T-helper 17 cell (primary cell): ENCODE measurements around the gene PKD1. TPM values are rescaled to one million over a fixed set of nuclear protein-coding genes. Genes with fewer than 3 reads are reported as not detected.
A peak's percentile ranks its signal among the peaks of the same experiment; 100 is the strongest.
"Not testable (repeated sequence)": the region's sequence is repeated elsewhere in the genome, so short reads cannot be mapped to it uniquely, and the experiment has no call there.

Experiments used
- ATAC-seq: fragments of 150-1000 bp; cut with Tn5 transposase; 2 replicates; pipeline ENCODE4 v1.10.0; 2021; ENCODE audit warnings: mild to moderate bottlenecking, moderate library complexity
- DNase-seq, 3 donors: peaks; one replicate each; pipeline versions ENCODE4 v3.0.0 to v3.0.0-alpha.2; 2020 to 2021
- H3K9me3 ChIP-seq: one replicate; pipeline ENCODE4 v1.7.0; 2013; ENCODE audit warnings: low read length, mild to moderate bottlenecking; ENCODE audit not compliant: control insufficient read depth, poor library complexity, severe bottlenecking
- H3K27ac Mint-ChIP-seq: one replicate; pipeline ENCODE4 v1.8.0; 2022; ENCODE audit warnings: mild to moderate bottlenecking, moderate library complexity, mixed read lengths
- H3K27me3 Mint-ChIP-seq: one replicate; pipeline ENCODE4 v1.8.0; 2022; ENCODE audit warnings: mixed read lengths
- H3K36me3 Mint-ChIP-seq: one replicate; pipeline ENCODE4 v1.8.0; 2022; ENCODE audit warnings: low read depth, mixed read lengths
- H3K4me1 Mint-ChIP-seq: one replicate; pipeline ENCODE4 v1.8.0; 2022; ENCODE audit warnings: mild to moderate bottlenecking, mixed read lengths
- H3K4me3 Mint-ChIP-seq: one replicate; pipeline ENCODE4 v1.8.0; 2022; ENCODE audit warnings: mild to moderate bottlenecking, moderate library complexity, mixed read lengths
- total RNA-seq, 4 donors: library from RNA in 2 of 4; stranded (reverse) in 2 of 4; gene quantifications; one replicate each; pipeline ENCODE4 v1.2.3 and lab custom pipeline; 2022 to 2026

PKD1 gene
- 10 to 100 TPM; 86.6 to 88.9 TPM for total RNA-seq
- total RNA-seq (lab: John Stamatoyannopoulos, UW): 126 to 131 reads per million in 2 donors

DNA sequence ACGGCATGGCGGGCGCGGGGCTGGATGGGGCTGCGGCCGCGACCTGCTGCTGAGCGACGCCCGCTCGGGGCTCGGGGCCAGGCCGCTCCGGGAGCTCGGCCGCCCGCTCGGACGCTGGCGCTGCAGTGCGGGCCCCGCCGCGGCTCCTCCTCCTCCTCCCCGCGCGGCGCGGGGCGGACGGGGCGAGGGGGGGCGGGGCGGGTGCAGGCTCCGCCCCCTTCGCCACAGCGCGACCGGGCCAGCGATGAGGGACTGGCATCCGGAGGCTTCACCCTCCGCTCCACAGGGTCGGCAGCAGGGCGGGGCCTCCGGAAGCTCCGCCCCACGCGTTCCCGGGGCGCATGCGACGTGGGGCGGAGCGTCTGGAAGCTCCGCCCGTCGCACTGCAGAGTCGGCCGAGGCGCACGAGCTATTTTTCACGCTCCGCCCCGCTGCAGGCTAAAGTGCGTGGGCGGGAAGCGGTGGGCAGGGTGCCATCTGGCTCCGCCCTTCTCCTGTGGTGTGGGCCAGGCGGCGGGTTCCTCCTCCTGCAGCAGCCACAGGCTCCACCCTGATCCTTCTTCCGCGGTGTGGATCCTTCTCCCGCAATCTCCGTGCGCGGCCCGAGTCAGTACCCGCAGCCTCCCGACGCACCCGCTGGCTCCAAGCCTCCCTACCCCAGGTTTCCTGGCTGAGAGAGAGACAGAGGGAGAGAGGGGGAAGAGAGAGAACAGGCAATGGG, at the start of gene PKD1:
PKD1 (minus strand) TSS at position 129 of the 721 bp plus-strand sequence. CDS start 209 bp downstream, outside the sequence.
- Mint-ChIP-seq H3K4me3 (peak within 1 kb of the TSS; percentile 92), H3K4me1 (peaks cover 12% of the 10 kb centered on the region), H3K27ac (peak within 1 kb of the TSS; percentile 93)
- H3K27me3 Mint-ChIP-seq, H3K9me3 ChIP-seq, H3K36me3 Mint-ChIP-seq: not testable (repeated sequence)
- ATAC-seq: peak; percentile 83
- DNase-seq: peak; percentile 98 to 100 (median 100)

GRCh38 chr16:2184962-2185361, 49.3 kb upstream of the PKD1 start:
- no peak overlapping the region for H3K4me3 Mint-ChIP-seq
- H3K27me3 Mint-ChIP-seq: no peaks in the 10 kb centered on the region
- peaks cover 5% of the 10 kb centered on the region for H3K4me1 Mint-ChIP-seq
- H3K9me3 ChIP-seq: no peaks in the 10 kb centered on the region
- DNase-seq (no peak), ATAC-seq (no peak)
- H3K36me3 Mint-ChIP-seq: no peaks in the 10 kb centered on the region
- H3K27ac Mint-ChIP-seq: no peak overlapping the region

GRCh38 chr16:2184346-2184745, 48.6 kb upstream of the PKD1 start:
- ATAC-seq (no peak), DNase-seq (no peak)
- no peak overlapping the region for H3K4me3 Mint-ChIP-seq
- H3K9me3 ChIP-seq: no peaks in the 10 kb centered on the region
- no peaks in the 10 kb centered on the region for H3K36me3 Mint-ChIP-seq
- H3K27me3 Mint-ChIP-seq: no peaks in the 10 kb centered on the region
- no peak overlapping the region for H3K27ac Mint-ChIP-seq
- H3K4me1 Mint-ChIP-seq: peaks cover 5% of the 10 kb centered on the region

- no peak for DNase-seq
- no peaks in the 10 kb centered on the region for H3K9me3 ChIP-seq
- ATAC-seq: no peak
- H3K27ac Mint-ChIP-seq: no peak overlapping the region
- no peaks in the 10 kb centered on the region for H3K36me3 Mint-ChIP-seq
- H3K27me3 Mint-ChIP-seq: no peaks in the 10 kb centered on the region
- H3K4me3 Mint-ChIP-seq: no peak overlapping the region
- H3K4me1 Mint-ChIP-seq: peaks cover 5% of the 10 kb centered on the region
These were observed 48.0 kb upstream of the PKD1 start for GRCh38 chr16:2183671-2184070.

- DNase-seq (no peak), ATAC-seq (no peak)
- peaks cover 5% of the 10 kb centered on the region for H3K4me1 Mint-ChIP-seq
- no peaks in the 10 kb centered on the region for H3K9me3 ChIP-seq
- no peaks in the 10 kb centered on the region for H3K27me3 Mint-ChIP-seq
- no peak overlapping the region for H3K4me3 Mint-ChIP-seq
- no peak overlapping the region for H3K27ac Mint-ChIP-seq
- no peaks in the 10 kb centered on the region for H3K36me3 Mint-ChIP-seq
These were observed 46.3 kb upstream of the PKD1 start for GRCh38 chr16:2181952-2182351.

DNA sequence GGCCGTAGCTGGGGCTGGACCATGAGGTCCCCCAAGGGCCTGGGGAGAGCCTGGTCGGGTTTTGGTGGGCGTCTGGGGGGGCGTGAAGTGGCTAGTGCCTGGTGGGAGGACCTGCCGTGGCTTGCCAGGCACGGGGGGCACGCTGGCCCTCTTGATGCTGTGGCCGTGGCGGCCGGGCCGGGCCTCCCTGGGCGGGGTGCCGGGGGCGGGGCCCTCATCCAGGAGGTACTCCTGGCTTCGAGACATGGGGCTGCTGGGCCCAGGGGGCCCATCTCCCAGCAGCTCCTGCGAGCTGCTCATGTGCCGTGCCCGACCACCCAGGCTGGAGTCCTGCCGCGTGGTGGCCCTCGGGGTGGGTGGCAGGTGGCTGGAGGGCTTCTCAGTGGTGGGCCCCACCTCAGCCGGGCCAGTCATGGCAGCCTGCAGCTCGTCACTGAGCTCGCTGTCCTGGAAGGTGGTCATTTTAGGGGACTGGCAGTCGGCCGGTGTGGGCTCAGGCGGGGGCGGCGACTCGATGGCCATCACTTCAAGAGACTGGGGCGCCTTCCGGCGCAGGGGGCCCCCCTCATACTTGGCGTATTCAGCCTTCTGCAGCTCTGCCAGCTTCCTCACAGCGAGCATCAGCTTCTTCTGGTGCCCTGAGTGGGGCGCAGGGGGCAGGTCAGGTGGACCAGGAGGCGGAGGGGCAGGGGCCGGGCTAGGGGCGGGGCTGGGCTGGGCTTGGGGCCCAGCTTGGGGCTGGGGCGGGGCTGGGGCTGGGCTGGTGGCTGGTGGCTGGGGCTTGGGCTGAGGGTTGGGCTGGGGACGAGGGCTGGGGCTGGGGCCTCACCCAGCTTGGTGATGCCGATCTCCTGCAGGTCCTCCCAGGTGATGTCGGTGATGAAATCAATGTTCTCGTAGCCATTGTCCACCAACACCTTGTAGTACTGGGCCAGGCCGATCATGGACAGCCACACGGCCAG, 45.5 kb upstream of the PKD1 start:
- DNase-seq (no peak), ATAC-seq (no peak)
- H3K9me3 ChIP-seq: no peaks in the 10 kb centered on the region
- Mint-ChIP-seq H3K4me3 (no peak overlapping the region), H3K27me3 (no peaks in the 10 kb centered on the region), H3K36me3 (no peaks in the 10 kb centered on the region), H3K4me1 (peaks cover 5% of the 10 kb centered on the region), H3K27ac (no peak overlapping the region)

GRCh38 chr16:2180461-2180860, 44.8 kb upstream of the PKD1 start:
- DNase-seq (no peak), ATAC-seq (no peak)
- Mint-ChIP-seq H3K36me3 (no peaks in the 10 kb centered on the region), H3K27me3 (no peaks in the 10 kb centered on the region), H3K4me3 (no peak overlapping the region), H3K27ac (no peak overlapping the region), H3K4me1 (peaks cover 5% of the 10 kb centered on the region)
- no peaks in the 10 kb centered on the region for H3K9me3 ChIP-seq

GRCh38 chr16:2179576-2179975, 43.9 kb upstream of the PKD1 start:
- ATAC-seq: no peak
- Mint-ChIP-seq H3K27me3 (no peaks in the 10 kb centered on the region), H3K4me1 (peaks cover 5% of the 10 kb centered on the region), H3K27ac (no peak overlapping the region), H3K36me3 (no peaks in the 10 kb centered on the region), H3K4me3 (peak overlapping the region; percentile 36)
- no peak for DNase-seq
- no peaks in the 10 kb centered on the region for H3K9me3 ChIP-seq

GRCh38 chr16:2179107-2179501, 43.4 kb upstream of the PKD1 start:
- DNase-seq (no peak), ATAC-seq (no peak)
- Mint-ChIP-seq H3K4me1 (peaks cover 3% of the 10 kb centered on the region), H3K27me3 (no peaks in the 10 kb centered on the region), H3K27ac (no peak overlapping the region), H3K36me3 (no peaks in the 10 kb centered on the region), H3K4me3 (peak overlapping the region; percentile 36)
- no peaks in the 10 kb centered on the region for H3K9me3 ChIP-seq

DNA sequence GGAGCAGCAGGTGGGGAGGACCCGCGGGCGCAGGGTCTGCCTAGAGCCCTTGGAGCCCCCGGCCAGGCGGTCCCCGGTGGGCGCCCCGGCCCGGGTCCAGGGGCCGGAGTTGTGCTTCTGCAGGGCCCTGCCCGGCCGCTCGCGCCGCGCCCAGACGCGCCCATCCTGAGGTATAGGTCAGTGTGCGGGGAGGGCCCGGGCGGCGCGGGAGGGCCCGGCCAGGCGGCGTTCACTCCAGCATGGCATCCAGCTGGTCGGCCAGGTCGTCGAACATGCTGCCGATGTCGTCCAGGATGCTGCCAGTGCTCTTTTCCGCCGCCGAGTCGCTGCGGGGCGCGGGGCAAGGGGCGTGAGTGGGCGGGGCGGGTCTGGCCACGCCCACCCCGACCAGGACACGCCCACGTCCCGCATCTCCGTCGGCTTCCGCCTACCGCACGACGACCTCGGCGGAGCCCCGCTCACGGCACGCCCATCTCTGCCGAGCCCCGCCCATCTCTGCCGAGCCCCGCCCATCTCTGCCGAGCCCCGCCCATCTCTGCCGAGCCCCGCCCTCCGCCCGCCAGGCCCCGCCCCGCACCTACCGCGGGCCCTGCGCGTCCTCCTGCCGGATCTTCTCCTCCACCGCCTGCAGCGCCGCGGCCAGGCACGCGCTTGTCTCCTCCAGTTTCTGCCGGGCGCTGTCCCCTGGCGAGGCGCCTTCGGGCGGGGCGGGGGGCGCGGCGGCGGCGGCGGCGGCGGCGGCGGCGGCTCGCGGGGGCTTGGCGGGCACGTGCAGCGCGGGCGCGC, 42.8 kb upstream of the PKD1 start:
- H3K36me3 Mint-ChIP-seq: no peaks in the 10 kb centered on the region
- H3K9me3 ChIP-seq: no peaks in the 10 kb centered on the region
- ATAC-seq: peak; percentile 87
- peaks cover 3% of the 10 kb centered on the region for H3K4me1 Mint-ChIP-seq
- H3K27ac Mint-ChIP-seq: no peak overlapping the region
- no peaks in the 10 kb centered on the region for H3K27me3 Mint-ChIP-seq
- DNase-seq: peak; percentile 37 to 47 (median 38)
- no peak overlapping the region for H3K4me3 Mint-ChIP-seq

GRCh38 chr16:2177561-2177960, 41.9 kb upstream of the PKD1 start:
- no peak for ATAC-seq
- peaks cover 3% of the 10 kb centered on the region for H3K4me1 Mint-ChIP-seq
- DNase-seq: no peak
- H3K27me3 Mint-ChIP-seq: no peaks in the 10 kb centered on the region
- H3K27ac Mint-ChIP-seq: no peak overlapping the region
- H3K4me3 Mint-ChIP-seq: no peak overlapping the region
- H3K36me3 Mint-ChIP-seq: no peaks in the 10 kb centered on the region
- no peaks in the 10 kb centered on the region for H3K9me3 ChIP-seq

- no peaks in the 10 kb centered on the region for H3K36me3 Mint-ChIP-seq
- no peak for ATAC-seq
These were observed 41.4 kb upstream of the PKD1 start for GRCh38 chr16:2177101-2177500.

DNA sequence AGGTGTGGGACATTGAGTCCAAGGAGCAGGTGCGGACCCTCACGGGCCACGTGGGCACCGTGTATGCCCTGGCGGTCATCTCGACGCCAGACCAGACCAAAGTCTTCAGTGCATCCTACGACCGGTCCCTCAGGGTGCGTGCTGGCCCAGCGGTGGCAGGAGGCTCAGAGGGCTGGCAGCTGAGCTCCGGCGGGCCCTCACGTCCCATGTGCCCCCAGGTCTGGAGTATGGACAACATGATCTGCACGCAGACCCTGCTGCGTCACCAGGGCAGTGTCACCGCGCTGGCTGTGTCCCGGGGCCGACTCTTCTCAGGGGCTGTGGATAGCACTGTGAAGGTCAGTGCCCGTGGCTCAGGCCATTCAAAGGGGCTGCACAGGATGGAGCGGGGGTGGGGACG, 40.3 kb upstream of the PKD1 start:
- Mint-ChIP-seq H3K27me3 (no peaks in the 10 kb centered on the region), H3K27ac (peak overlapping the region; percentile 49), H3K4me3 (no peak overlapping the region), H3K36me3 (no peaks in the 10 kb centered on the region), H3K4me1 (no peaks in the 10 kb centered on the region)
- H3K9me3 ChIP-seq: no peaks in the 10 kb centered on the region
- no peak for DNase-seq
- no peak for ATAC-seq

More at GRCh38 chr16:2177101-2177500, 41.4 kb upstream of the PKD1 start:
- Mint-ChIP-seq H3K4me1 (no peaks in the 10 kb centered on the region), H3K27ac (no peak overlapping the region), H3K27me3 (no peaks in the 10 kb centered on the region), H3K4me3 (no peak overlapping the region)
- no peak for DNase-seq
- no peaks in the 10 kb centered on the region for H3K9me3 ChIP-seq
